GM21825 (cell line): Measurements from ENCODE around the gene KRT14.
"Not testable (repeated sequence)": the region's sequence is repeated elsewhere in the genome, so short reads cannot be mapped to it uniquely, and the experiment has no call there.

Experiments
- ATAC-seq: cut with Tn5 transposase; IDR thresholded peaks from one replicate; pipeline ENCODE4 v1.9.1; 2021; ENCODE audit warnings: mild to moderate bottlenecking, moderate library complexity; ENCODE audit not compliant: unreplicated experiment

Gene KRT14

GRCh38 chr17:41548844-41549595 lies 37.7 kb downstream of the KRT14 start:
- peak; percentile 51 for ATAC-seq

DNA sequence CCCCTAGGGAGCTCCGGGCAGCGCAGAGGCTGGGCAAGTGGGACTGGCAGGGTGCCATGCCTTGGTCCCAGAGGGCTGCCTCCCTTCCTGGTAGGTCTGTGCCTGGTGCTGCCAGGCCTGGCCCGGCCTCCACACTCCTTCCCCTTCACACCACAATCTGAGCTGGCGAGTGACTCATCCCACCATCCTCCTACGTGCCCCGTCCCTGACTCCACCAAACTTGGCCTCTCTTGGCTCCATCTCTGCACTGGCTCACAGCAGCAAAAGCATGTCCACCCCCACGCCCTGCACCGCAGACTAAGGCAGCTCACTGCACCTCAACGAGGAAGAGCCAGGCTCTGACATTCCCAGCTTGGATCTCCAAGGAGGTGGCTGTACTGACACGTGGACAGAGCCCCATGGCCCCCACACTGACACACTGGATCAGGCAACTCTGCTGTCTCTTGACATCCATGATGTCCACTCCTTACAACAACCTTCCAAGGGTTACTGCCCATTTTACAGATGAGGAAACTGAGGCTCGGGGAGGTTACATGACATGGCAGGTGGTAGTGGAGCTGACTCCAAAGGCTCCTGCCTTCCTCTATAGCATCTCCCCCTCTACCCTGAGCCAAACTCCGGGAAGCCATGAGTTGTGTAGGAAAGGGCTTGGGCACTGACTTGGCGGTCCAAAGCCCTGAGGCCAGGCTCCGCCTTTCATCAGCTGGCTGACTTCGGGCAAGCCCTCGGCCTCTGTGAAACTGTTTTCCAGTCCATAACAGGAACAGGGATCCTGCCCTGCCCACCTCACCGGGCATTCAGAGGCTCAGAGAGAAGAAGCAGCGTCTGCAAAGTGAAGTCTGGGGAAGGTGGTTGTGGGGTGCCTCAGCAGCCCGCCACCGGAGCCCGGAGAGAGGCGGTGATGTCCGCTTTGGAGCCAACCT lies 38.5 kb downstream of the KRT14 start:
- ATAC-seq = no peak

DNA sequence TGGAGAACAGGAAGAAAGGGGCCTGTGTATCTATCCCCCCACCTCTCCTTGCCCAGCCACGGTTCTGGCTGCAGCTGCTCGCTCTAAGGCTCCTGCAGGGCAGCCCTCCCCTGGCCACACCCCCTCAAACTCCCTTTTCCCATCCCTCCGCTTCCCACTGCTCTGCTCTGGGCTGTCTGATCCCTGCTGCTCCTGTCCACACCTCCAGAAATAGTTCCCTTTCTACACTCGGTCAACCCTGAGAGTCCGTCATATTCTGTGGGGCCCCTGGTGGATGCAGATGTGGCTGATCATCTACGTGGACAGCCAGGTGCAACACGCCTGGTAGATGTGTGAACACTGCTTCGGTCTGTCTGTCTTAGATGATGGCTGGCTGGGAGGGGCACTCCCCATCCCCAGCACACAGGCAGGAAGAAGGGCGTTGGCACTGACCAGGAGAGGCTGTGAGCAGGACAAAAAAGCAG lies 39.3 kb downstream of the KRT14 start:
- no peak for ATAC-seq

GRCh38 chr17:41546819-41547218 lies 39.9 kb downstream of the KRT14 start:
- no peak for ATAC-seq

GRCh38 chr17:41545829-41546410 lies 40.8 kb downstream of the KRT14 start:
- ATAC-seq = no peak

DNA sequence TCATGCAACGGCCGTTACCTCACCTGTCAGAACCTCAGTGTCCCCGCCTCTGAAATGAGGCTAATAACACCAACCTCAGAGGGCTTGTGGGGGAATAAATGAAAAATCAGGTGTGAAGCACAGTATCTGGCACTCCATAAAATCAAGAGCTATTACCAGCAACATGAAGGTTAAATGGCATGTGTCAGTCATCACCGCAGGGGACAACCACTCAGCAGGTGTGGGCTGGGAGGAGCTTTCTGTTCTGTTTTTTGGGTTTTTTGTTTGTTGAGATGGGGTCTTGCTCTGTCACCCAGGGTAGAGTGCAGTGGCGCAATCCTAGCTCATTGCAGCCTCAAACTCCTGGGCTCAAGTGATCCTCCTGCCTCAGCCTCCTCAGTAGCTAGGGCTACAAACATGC lies 41.8 kb downstream of the KRT14 start:
- no peak for ATAC-seq

- no peak for ATAC-seq
These were observed 42.2 kb downstream of the KRT14 start for GRCh38 chr17:41544491-41544892.

GRCh38 chr17:41542786-41543185 lies 43.9 kb downstream of the KRT14 start:
- ATAC-seq = not testable (repeated sequence)

DNA sequence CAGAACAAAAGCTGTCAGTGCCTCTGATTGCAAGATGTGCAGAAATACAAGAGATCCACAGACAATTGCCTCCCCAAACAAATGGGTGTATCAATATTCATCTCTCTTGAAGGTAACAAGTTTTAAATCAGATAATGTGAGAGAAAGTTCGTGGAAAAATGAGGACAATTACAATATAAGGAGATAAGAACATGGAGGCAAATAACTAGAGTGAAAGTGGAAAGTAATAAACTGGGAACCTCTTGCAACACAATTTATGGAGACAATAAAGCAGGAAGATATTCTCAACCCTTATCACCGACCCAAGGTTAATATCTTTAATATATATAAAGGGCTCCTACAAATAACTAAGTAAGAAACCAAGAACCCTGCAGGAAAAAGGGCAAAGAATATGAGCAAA lies 44.3 kb downstream of the KRT14 start:
- ATAC-seq = no peak

GRCh38 chr17:41540921-41541625 lies 45.6 kb downstream of the KRT14 start:
- no peak for ATAC-seq

DNA sequence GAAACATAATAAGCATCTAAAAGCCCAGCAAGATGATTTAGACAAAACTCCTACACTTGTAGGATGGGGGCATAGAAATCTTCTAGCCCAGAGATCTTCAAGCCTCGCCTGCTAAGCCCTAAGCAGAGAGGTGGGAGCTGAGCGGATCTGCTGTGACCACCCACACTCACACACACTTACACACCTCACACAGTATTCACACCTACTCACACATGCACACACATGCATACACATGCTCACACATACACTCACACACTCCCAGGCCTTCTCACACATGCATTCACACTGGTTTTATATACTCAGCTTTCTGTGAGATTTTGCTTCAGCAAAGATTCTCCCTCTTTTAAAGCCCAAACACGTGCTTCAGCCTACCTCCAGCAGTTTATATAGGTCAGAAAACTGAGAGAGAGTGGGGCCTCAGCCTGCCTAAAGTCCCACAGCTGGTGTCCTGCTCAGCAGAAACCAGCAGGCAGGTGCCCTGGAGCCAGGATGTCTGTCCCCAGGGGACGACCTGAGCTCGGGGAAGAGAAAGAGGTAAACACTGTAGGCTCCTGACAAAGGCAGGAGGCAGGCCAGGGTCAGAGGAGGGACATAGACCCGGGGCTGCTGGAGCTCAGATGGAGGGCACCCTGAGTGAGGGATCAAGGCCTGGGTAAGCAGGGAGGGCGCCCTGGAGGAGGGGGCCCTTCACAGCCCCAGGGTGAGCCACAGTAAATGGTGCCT lies 46.6 kb downstream of the KRT14 start:
- ATAC-seq = no peak

DNA sequence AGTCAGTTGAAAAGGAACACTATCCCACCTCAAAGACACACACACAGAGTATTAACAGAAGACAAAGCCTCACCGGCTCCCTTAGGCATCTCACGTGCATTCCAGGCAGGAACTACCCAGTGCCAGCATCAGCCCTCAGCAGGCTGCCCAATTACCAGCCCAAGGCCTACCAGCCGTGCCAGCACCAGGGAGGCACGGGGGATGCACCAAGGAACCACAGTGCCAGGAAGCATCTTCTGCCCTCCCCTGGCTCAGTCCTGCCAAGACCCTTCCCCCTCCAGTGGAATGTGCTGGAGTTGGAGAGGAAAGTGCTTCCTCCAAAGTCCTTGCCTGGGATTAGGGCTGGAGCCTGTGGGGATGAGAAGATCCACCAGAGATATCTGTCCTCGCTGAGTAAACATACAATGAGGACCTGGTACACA lies 47.6 kb downstream of the KRT14 start:
- ATAC-seq = no peak

- ATAC-seq = no peak
These were observed 48.1 kb downstream of the KRT14 start for GRCh38 chr17:41538565-41538991.

DNA sequence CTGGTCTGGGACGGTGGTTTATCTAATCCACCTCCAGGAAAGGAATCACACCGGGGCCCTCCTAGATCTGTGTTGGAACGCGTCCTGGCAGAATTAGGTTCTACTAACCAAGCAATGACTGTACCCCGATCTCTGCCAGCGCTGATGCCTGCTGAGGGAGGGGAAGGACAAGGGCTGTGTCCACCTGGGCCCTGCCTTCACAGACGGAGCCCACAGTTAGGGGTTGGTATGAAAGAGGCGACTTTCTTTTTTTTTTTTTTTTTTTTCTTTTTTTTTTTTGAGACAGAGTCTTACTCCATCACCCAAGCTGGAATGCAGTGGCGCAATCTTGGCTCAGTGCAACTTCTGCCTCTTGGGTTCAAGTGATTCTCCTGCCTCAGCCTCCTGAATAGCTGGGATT lies 48.7 kb downstream of the KRT14 start:
- ATAC-seq = no peak

DNA sequence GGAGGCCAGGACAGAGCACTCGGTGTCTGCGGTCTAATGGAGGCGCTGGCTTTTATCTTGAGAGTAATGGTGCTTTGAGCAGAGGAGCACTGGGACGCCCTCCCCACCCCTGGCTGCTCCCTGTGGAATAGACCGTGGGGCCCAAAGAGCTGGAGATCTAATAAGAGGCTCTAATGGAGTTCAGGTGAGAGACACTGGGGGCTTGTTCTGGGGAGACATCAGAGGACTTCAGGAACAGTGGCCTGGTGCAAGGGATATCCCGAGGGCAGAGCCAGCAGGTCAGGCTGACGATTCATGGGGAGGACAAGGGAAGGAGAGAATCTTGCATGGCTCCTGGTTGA lies 49.1 kb downstream of the KRT14 start:
- no peak for ATAC-seq

GRCh38 chr17:41536741-41537613 lies 49.7 kb downstream of the KRT14 start:
- ATAC-seq = no peak

GRCh38 chr17:41535764-41536481 lies 50.8 kb downstream of the KRT14 start:
- ATAC-seq = no peak

DNA sequence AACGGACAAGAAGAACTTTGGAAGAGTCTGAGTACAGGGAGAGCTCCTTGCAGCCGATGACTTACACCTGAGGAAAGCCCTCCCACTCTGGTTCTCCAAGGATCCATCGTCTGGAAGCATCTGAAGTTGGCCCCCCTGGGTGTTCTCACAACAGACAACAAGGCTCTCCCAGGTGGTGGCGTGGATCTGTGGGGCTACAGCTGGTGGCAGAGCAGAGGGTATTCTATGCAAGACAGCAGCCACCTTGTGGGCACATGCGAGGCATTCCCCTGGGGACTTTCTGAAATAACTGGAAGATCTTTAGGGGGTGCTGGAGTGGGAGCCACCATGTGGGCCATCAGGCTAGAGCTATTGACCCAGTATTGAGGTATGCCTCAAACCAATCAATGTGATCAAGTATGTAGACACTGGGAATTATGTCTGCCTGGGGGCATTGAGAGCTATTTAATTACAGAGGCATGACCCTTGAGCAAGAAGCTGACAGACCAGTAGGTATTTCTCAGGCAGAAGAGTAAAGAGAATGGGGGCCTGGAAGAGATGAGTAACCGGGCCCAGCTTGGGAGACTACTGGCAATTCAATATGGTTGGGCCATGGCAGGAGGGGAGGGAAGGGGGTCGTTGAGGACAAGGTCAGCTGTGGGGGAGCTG lies 51.7 kb downstream of the KRT14 start:
- no peak for ATAC-seq
